Measurements from ENCODE around the gene NDUFC2. TPM values are rescaled to one million over a fixed set of nuclear protein-coding genes. Genes with fewer than 3 reads are reported as not detected.
A peak's percentile ranks its signal among the peaks of the same experiment; 100 is the strongest.

The NDUFC2 gene
- total and polyA plus RNA-seq, 2 of the 8 experiments (the other 6 are each of a cell fraction or from before 2014, with no cell fraction given), result 216 to 356 TPM

GRCh38 chr11:78022397-78023396, 57.0 kb downstream of the NDUFC2 start, which contains the start of gene KCTD14 (continued):
- TF ChIP-seq CHD7 (IDR thresholded peaks at IDR 0.05; ENCODE audit: insufficient replicate concordance, low read length), result no peak
- no peak for TF ChIP-seq CHD1 (IDR thresholded peaks at IDR 0.05; ENCODE audit: low read depth, low read length)
- 0 out of 2 replicates have a peak, but pooled peaks have one; percentile 20 for TF ChIP-seq SP1 (IDR thresholded peaks at IDR 0.05; ENCODE audit: low read depth, low read length)
- TF ChIP-seq ATF3 (IDR thresholded peaks at IDR 0.05; ENCODE audit: insufficient read depth, low read depth, low read length), result no peak
- peak; percentile 34; the same call in 1 of the 2 replicates for TF ChIP-seq TBP (IDR thresholded peaks at IDR 0.05; ENCODE audit: low read depth, low read length)
- no peak for TF ChIP-seq KDM1A (IDR thresholded peaks at IDR 0.05; ENCODE audit: borderline replicate concordance, low read length)
- no peak for TF ChIP-seq CHD2 (IDR thresholded peaks at IDR 0.05; ENCODE audit: low read length)
- TF ChIP-seq EZH2 (IDR thresholded peaks at IDR 0.05; ENCODE audit: low read depth, low read length, severe bottlenecking), result peak; percentile 27

Measured in H1 (cell line).